Inflammatory macrophage treated with lipopolysaccharide for 4 hours (primary cell): ENCODE data around the gene ARF6.
A peak's percentile ranks its signal among the peaks of the same experiment; 100 is the strongest.
"Not testable (repeated sequence)": the region's sequence is repeated elsewhere in the genome, so short reads cannot be mapped to it uniquely, and the experiment has no call there.

Experiments used
- DNase-seq: peaks from one replicate; pipeline ENCODE4 v3.0.0-alpha.2; 2020

ARF6 gene

GRCh38 chr14:49892636-49893308 lies at the start of gene ARF6:
Gene ARF6, plus strand, starts transcription at chr14:49893082. Its CDS starts 655 bp downstream, at chr14:49893737.
- peak; percentile 99 for DNase-seq

GRCh38 chr14:49849213-49849847 lies 43.6 kb upstream of the ARF6 start:
- no peak for DNase-seq

- DNase-seq = peak; percentile 19
These were observed 41.1 kb upstream of the ARF6 start for GRCh38 chr14:49851813-49852212.

- peak; percentile 91 for DNase-seq
These were observed 40.4 kb upstream of the ARF6 start, which contains the start of gene NEMF for GRCh38 chr14:49852301-49853157. Gene NEMF, minus strand, starts transcription at chr14:49852788. Its CDS starts 35 bp downstream, at chr14:49852753.

- DNase-seq = no peak
These were observed 39.8 kb upstream of the ARF6 start for GRCh38 chr14:49853158-49853477.

GRCh38 chr14:49853572-49854375 lies 39.1 kb upstream of the ARF6 start:
- peak; percentile 84 for DNase-seq

- DNase-seq = peak; percentile 55
These were observed 35.4 kb upstream of the ARF6 start for GRCh38 chr14:49857427-49858003.

GRCh38 chr14:49858383-49858782 lies 34.5 kb upstream of the ARF6 start:
- peak; percentile 50 for DNase-seq

GRCh38 chr14:49860988-49861698 lies 31.7 kb upstream of the ARF6 start:
- DNase-seq = no peak

GRCh38 chr14:49861699-49862088 lies 31.2 kb upstream of the ARF6 start:
- DNase-seq = peak; percentile 70

GRCh38 chr14:49862089-49862673 lies 30.7 kb upstream of the ARF6 start:
- peak; percentile 76 for DNase-seq

GRCh38 chr14:49863487-49864281 lies 29.2 kb upstream of the ARF6 start:
- DNase-seq = peak; percentile 46

GRCh38 chr14:49865431-49865859 lies 27.4 kb upstream of the ARF6 start:
- DNase-seq = peak; percentile 78

GRCh38 chr14:49867831-49868719 lies 24.8 kb upstream of the ARF6 start:
- peak; percentile 100 for DNase-seq

- DNase-seq = peak; percentile 49
These were observed 24.2 kb upstream of the ARF6 start for GRCh38 chr14:49868720-49869114.

GRCh38 chr14:49870908-49871307 lies 22.0 kb upstream of the ARF6 start:
- no peak for DNase-seq

GRCh38 chr14:49873548-49873947 lies 19.3 kb upstream of the ARF6 start:
- not testable (repeated sequence) for DNase-seq

- DNase-seq = no peak
These were observed 17.2 kb upstream of the ARF6 start for GRCh38 chr14:49875640-49876198.

GRCh38 chr14:49876563-49877127 lies 16.2 kb upstream of the ARF6 start:
- no peak for DNase-seq
